Stimulated activated CD4-positive, alpha-beta T cell treated with anti-CD3 and anti-CD28 coated beads, Interleukin-1b, Interleukin-23, amount 100 ng/mL, for 4 hours (primary cell): ENCODE results near the gene ISCU.
"Not testable (repeated sequence)": the region's sequence is repeated elsewhere in the genome, so short reads cannot be mapped to it uniquely, and the experiment has no call there.

Experiments used
- DNase-seq, 2 donors: peaks; one replicate each; pipeline ENCODE4 v3.0.0-alpha.2; 2020; ENCODE audit warnings: low read depth in 2 of 2

Gene ISCU

DNA sequence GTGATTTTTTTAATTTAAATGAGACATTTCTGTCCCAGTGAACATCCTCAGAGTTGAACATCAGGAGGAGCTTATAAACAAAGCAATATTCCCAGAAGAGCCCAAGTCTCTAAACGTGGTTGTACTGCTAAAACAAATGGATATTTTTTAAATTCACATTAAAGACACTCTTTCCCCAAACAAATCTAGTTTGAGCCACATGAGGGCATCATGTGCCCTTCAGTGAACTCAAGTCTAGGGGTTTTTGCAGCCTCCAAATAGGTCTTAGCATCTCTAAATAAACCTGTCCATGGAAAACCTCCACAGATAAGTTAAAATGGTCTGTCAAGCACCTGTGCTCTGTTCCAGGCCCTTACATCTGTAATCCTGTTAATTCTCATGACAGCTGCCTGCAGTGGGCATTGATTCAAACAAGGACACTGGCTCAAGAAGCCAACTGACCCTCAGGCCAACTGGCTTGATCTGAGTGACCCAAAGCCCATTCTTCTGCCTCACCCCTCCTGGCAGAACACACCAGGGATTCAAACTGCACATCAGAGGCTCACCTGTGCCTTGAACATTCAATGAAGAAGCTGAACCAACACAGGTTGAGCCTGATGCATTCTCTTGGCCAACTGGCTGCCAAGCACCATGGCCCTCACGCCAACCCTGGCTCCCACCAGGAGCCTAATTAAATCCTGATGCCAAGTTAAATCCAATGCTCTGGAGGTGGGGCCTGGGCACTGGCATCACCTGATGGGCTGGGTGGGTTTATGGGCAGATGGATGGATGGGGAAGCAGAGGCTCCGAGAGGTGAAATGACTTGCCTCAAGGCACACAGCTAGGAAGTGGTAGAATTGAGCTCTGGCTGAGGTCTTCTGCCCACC, 8.6 kb downstream of the ISCU start:
- no peak for DNase-seq

DNA sequence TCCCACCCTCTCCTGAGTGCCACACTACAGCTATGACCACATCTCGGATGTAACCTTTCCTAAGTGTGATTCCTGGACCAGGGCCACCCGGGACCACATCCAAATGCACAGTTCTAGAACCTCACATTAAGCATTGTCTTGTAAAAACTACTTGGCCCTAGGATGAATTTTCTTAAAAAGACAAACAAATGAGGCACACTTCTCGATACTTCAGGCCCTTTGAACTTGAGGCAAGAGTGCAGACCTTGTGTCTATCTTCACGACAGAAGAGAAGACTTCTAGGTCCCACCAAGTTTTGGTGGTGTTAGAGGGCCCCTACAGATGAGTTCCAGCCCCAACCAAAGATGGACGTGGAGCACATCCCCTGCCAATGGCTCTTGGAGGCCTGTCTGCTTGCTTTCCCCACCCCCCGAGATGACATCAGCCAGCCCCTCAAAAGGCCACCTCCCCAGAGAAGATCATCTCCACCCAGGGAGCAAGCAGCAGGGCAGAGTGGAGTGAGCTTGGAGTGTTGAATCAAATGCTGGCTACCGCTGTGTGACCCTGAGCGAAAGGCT, 9.3 kb downstream of the ISCU start:
- no peak for DNase-seq

DNA sequence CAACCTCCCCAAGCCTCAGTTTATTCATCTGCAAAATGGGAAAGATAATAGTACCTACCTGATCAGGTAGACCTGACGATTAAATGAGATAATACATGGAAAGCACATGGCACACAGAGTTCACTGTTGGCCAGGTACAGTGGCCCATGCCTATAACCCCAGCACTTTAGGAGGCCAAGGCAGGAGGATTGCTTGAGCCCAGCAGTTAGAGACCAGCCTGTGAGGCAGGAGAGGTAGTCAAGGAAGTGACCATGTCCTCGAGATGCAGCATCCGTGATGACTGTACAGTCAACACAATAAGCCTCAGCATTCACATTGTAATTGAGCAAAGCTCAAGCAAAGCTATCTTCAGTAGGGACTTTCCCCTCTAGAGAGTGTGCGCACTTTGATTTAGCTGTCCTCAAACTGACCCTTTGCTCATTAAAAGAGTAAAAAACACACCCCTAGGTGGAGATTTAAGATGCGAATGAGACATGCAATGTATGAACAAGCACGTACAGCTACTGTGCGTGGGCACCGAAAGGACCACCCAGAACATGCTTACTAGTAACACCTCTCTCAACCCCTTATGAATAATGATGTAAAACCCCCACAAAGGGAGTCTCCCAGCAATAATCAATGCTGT, 9.9 kb downstream of the ISCU start:
- no peak for DNase-seq

DNA sequence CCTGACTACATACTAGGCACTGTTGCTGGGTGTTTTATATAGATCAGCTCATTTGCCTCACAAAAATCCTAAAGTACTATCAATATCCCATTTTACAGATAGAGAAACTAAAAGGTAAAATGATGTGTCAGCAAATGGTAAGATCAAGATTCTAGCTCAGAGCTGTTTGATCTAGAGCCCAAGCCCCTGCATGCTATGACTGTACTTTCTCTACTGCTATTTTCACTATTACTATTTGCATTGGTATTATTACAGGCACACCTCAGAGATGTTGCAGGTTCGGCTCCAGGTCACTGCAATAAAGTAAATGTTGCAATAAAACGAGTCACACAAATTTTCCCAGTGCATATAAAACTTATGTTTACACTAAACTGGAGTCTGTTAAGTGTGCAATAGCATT, 10.9 kb downstream of the ISCU start:
- DNase-seq = no peak

DNA sequence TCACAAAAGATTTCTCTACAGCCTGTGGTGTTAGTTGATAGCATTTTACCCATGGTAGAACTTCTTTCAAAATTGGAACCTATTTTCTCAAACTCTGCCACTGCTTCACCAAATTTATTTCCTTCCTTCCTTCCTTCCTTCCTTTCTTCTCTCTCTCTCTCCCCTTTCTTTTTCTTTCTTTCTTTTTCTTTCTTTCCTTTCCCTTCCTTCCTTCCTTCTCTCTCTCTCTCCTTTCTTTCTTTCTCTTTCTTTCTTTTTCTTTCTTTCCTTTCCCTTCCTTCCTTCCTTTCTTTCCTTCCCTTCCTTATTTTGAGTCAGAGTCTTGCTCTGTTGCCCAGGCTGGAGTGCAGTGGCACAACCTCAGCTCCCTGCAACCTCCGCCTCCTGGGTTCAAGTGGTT, 11.9 kb downstream of the ISCU start:
- DNase-seq = not testable (repeated sequence)

GRCh38 chr12:108575199-108575912, 13.0 kb downstream of the ISCU start:
- no peak for DNase-seq

DNA sequence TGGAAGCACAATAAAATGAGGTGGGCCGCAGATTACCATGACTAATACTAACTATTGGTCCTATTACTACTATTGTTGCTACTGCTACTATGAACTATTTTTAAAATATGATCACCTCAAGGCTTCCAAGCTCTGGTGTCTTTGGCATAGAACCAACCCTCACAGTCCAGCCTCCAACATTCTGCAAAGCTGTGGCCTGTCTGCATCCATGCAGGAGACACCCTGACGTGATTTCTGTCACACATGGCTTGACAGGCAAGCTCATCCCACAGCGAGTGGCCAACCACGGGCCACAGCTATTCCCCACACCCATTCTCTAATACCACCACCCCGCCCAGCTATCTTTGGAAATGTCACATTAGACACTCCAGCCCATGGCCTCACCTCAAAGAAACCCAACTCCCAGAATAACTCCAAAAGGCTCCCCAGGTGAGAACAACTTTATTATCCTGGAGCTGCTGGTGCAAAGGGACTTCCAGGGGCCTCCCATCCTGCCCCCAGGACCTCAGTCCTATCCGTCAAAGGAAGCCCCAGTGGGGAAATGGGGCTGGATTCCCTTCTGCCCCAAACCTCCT, 14.4 kb downstream of the ISCU start:
- DNase-seq = no peak

DNA sequence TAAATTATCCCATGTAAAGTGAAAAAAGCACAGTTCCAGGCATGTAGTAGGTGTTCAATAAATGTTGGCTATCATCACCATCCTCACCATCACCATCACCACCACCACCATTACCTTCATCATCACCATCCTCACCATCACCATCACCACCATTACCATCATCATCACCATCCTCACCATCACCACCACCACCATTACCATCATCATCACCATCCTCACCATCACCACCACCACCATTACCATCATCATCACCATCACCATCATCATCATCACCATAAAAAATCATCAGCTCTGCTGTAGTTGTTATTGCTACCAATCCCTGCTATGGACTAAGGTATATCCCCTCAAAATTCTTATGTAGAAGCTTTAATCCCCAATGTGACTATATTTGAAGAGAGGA, 15.1 kb downstream of the ISCU start:
- no peak for DNase-seq

DNA sequence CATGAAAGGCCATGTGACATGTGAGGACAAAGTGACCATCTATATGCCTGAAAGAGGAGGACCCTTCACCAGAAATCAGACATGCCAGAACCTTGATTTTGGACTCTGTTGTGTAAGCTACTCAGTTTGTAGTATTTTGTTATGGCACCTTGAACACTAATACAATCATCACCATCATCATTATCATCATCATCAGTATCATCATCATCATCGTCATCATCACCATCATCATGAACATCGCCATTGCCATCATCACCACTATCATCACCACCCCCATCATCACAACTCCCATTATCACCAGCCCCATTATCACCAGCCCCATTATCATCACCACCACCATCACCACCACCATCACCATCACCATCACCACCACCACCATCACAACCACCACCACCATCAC, 15.9 kb downstream of the ISCU start:
- DNase-seq = no peak

GRCh38 chr12:108578813-108579212, 16.4 kb downstream of the ISCU start:
- no peak for DNase-seq

- no peak for DNase-seq
These were observed 18.1 kb downstream of the ISCU start for GRCh38 chr12:108580531-108580930.

GRCh38 chr12:108581311-108582227, 19.2 kb downstream of the ISCU start:
- DNase-seq = no peak

DNA sequence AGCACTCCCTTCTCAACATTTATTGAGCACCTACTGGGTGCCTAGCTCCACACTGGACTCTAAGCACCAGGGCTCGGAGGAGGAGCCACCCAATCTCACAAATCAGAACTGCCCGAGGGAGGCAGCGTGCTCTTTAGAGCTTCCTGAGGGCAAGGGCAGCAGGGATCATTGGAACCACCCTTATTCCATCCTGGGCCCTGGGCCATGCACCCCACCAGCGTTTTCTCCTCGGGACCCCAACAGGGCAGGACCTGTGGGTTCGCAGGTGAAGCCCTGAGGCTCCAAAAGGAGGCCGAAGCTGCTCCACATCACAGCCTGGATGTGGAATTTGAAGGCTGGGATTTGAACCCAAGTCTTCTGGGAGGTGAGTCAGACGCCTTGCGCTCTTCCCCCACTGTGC, 20.1 kb downstream of the ISCU start:
- DNase-seq = no peak

GRCh38 chr12:108582978-108583770, 20.8 kb downstream of the ISCU start:
- no peak for DNase-seq

- DNase-seq = no peak
These were observed 21.6 kb downstream of the ISCU start for GRCh38 chr12:108583991-108584390.

GRCh38 chr12:108584456-108585065, 22.2 kb downstream of the ISCU start:
- DNase-seq = no peak

GRCh38 chr12:108585864-108586263, 23.5 kb downstream of the ISCU start:
- DNase-seq = no peak

- DNase-seq = no peak
These were observed 23.9 kb downstream of the ISCU start for GRCh38 chr12:108586306-108586705.

DNA sequence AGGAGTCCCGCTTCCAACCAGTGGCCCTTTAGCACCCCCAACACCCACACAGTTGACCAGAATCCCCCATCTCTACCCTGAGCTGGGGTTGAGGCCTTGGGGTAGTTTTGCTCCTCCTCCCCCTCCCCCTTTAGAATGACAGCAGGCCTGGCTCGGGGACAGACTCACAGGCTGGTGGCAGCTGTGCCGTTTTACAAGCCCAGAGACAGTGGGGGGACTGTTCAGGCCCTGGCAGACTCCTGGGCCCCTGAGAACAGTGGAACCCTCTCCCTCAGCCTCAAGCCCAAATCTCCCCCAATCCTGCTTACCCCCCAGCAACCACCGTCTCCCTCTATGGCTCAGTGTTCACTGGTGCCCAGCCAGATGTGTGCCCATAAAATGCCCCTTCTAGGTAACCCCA, 25.4 kb downstream of the ISCU start:
- no peak for DNase-seq
